ENCODE data around the gene NSUN5.

DNA sequence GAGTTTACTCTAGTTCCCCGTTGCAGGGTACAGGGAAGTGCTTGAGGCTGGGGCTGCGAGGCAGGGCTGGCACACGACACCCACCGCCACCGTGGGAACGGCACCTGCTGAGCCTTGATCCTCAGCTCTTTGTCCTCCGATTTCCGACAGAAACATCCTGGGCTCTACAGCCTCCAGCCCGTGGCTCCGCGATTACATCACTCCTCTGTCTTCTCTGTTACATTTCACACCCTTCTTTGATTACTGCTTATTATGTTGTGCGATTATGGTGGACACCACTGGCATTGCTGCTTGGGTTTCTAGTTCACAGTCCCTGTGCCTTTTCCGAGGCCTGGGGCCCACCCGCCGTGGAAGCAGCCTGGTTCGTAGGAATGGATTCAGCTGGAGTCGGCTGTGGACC is 46.2 kb upstream of the NSUN5 start:
- TF ChIP-seq, protein P1, sequence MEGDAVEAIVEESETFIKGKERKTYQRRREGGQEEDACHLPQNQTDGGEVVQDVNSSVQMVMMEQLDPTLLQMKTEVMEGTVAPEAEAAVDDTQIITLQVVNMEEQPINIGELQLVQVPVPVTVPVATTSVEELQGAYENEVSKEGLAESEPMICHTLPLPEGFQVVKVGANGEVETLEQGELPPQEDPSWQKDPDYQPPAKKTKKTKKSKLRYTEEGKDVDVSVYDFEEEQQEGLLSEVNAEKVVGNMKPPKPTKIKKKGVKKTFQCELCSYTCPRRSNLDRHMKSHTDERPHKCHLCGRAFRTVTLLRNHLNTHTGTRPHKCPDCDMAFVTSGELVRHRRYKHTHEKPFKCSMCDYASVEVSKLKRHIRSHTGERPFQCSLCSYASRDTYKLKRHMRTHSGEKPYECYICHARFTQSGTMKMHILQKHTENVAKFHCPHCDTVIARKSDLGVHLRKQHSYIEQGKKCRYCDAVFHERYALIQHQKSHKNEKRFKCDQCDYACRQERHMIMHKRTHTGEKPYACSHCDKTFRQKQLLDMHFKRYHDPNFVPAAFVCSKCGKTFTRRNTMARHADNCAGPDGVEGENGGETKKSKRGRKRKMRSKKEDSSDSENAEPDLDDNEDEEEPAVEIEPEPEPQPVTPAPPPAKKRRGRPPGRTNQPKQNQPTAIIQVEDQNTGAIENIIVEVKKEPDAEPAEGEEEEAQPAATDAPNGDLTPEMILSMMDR (IDR thresholded peaks at IDR 0.05): no peak
- TF ChIP-seq POLR2AphosphoS5 (IDR thresholded peaks at IDR 0.05): no peak

Data from esophagus muscularis mucosa (tissue), 3 donors.